ENCODE results near the gene INMT.

The INMT gene

DNA sequence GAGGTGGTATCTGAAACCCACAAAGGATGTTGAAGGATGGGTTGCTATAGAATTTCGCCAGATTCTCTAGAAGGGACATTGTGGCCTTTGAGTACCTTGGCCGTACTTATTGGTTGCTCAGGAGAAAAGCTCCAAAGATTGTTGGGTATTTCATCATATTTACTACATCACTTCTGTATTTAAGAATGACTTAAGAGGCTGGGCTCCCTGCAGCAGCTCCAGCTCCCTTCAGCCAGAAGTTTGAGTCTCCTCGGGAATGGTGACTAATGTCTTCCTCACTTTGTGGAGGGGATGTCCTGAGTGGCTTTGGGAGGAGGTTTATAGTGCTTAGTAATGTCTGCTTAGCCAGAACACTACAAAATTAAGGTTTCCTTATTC lies 37.4 kb downstream of the INMT start:
- H3K36me3 ChIP-seq (ENCODE audit: control insufficient read depth, insufficient read depth, low read length, severe bottlenecking): peaks cover 35% of the 10 kb centered on the region
- DNase-seq (ENCODE audit: low read depth): peak; percentile 80
- peaks cover 14% of the 10 kb centered on the region for H3K4me1 ChIP-seq (ENCODE audit: control insufficient read depth, insufficient read depth, low read length)

DNA sequence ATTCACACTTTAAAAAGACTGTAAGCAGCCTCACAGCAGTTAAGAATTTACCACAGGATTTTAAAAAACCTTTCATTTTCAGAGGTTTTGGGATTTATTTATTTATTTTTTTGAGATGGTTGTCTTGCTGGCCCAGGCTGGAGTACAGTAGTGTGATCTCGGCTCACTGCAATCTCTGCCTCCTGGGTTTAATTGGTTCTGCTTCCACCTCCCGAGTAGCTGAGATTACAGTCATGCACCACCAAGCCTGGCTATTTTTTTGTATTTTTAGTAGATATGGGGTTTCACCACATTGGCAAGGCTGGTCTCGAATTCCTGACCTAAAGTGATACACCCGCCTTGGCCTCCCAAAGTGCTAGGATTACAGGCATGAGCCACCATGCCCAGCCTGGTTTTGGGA lies 38.4 kb downstream of the INMT start:
- Histone ChIP-seq H3K27me3 (replicated peaks; ENCODE audit: control insufficient read depth, insufficient read depth, low read length) (no peaks in the 10 kb centered on the region), H3K9me3 (ENCODE audit: control insufficient read depth, low read length) (no peaks in the 10 kb centered on the region), H3K36me3 (ENCODE audit: control insufficient read depth, insufficient read depth, low read length, severe bottlenecking) (peaks cover 31% of the 10 kb centered on the region), H3K4me3 (ENCODE audit: low read length) (no peak overlapping the region), H3K9ac (ENCODE audit: low read length) (no peak overlapping the region), H3K4me1 (ENCODE audit: control insufficient read depth, insufficient read depth, low read length) (peaks cover 14% of the 10 kb centered on the region)
- no peak for DNase-seq (ENCODE audit: low read depth)

More for the DNA sequence above, 37.4 kb downstream of the INMT start:
- H3K27me3 ChIP-seq (replicated peaks; ENCODE audit: control insufficient read depth, insufficient read depth, low read length): no peaks in the 10 kb centered on the region
- no peaks in the 10 kb centered on the region for H3K9me3 ChIP-seq (ENCODE audit: control insufficient read depth, low read length)
- no peak overlapping the region for H3K4me3 ChIP-seq (ENCODE audit: low read length)
- peak overlapping the region; percentile 16 for H3K9ac ChIP-seq (ENCODE audit: low read length)

DNA sequence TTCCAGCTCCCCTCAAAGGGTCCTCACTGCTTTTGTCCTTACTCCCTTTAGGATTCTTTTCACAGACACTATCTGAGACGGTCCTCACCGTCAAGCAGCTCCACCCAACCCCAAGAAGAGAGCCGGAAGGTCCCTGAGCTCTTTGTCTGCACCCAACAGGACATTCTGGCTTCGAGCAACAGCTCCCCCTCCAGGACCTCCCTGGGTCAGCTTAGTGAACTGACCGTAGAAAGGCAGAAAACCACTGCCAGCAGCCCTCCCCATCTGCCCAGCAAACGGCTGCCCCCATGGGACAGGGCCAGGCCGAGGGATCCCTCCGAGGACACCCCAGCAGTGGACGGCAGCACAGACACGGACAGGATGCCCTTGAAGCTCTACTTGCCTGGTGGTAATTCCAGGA lies 39.2 kb downstream of the INMT start:
- Histone ChIP-seq H3K9ac (ENCODE audit: low read length) (no peak overlapping the region), H3K27me3 (replicated peaks; ENCODE audit: control insufficient read depth, insufficient read depth, low read length) (no peaks in the 10 kb centered on the region), H3K4me1 (ENCODE audit: control insufficient read depth, insufficient read depth, low read length) (peaks cover 16% of the 10 kb centered on the region), H3K36me3 (ENCODE audit: control insufficient read depth, insufficient read depth, low read length, severe bottlenecking) (peaks cover 23% of the 10 kb centered on the region), H3K4me3 (ENCODE audit: low read length) (no peak overlapping the region), H3K9me3 (ENCODE audit: control insufficient read depth, low read length) (no peaks in the 10 kb centered on the region)
- DNase-seq (ENCODE audit: low read depth): no peak

DNA sequence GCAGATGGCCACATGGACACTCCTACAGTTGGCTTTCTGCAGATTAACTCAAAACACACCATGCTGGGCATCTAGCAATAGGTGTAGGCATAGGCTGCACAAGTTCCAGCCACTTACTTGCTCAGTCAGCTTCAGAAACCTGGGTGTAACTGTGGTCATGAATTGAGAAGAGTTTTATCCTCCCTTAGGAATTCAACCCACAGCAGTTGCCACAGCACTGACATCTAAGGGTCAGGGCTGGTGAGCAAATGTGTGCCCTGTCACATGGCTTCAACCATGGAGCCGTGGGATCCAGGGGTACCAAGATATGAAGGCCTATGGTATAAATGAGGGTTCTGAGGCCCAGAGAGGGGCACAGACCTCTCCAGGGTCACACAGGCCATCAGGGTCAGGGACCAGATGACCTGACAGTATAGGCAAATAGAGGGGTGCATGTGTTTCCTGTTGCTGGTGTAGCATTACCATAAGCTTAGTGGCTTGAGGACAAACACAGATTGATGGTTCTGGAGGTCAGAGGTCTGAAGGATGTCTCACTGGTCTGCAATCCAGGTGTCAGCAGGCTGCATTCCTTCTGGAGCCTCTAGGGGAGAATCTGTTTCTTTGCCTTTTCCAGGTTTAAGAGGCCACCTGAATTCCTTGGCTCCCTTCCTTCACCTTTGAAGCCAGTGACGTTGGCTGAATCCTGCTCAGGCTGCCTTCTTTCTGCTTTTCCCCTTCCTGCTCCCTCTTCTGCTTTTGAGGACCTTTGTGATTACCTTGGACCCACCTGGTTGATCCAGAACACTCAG lies 43.4 kb downstream of the INMT start:
- Histone ChIP-seq H3K4me1 (ENCODE audit: control insufficient read depth, insufficient read depth, low read length) (peaks cover 32% of the 10 kb centered on the region), H3K36me3 (ENCODE audit: control insufficient read depth, insufficient read depth, low read length, severe bottlenecking) (peaks cover 17% of the 10 kb centered on the region), H3K9me3 (ENCODE audit: control insufficient read depth, low read length) (no peaks in the 10 kb centered on the region), H3K9ac (ENCODE audit: low read length) (no peak overlapping the region), H3K27me3 (replicated peaks; ENCODE audit: control insufficient read depth, insufficient read depth, low read length) (no peaks in the 10 kb centered on the region), H3K4me3 (ENCODE audit: low read length) (no peak overlapping the region)
- no peak for DNase-seq (ENCODE audit: low read depth)

DNA sequence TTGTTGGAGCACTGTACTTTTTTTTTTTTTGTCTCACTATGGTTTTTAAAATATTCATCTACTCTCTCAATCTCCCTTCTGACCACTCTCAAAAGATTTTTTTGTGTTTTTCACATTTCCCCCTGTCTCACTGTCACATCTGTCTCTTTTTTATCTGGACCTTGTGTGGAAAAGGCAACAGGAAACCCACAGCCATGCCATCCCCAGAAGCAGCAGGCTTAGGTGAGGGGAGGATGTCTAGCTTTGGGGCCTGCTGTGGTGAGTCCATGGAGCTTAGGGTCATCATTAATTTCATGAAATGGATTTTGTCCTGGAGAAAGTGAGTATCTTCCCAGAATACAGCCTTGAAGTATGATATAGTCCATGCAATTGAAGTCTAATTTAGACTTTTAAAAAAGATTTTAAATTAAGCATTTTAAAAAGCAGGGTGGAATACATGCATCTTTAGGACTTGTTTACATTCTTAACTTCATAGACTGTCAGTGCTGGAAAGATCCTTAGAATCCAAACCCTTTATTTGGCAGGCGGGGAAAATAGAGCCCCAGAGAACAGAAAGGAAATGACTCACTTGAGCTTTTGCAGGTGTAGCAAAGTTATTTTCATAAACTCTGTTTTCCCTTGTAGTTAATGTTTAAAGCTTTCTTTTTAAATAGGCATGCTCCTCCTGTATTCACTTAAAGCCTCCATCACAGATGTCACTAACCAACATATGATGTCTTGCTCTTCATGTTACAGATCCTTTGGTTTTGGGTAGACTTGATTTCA lies 44.4 kb downstream of the INMT start:
- Histone ChIP-seq H3K27me3 (replicated peaks; ENCODE audit: control insufficient read depth, insufficient read depth, low read length) (no peaks in the 10 kb centered on the region), H3K4me3 (ENCODE audit: low read length) (no peak overlapping the region), H3K9me3 (ENCODE audit: control insufficient read depth, low read length) (no peaks in the 10 kb centered on the region), H3K9ac (ENCODE audit: low read length) (peak overlapping the region; percentile 22), H3K36me3 (ENCODE audit: control insufficient read depth, insufficient read depth, low read length, severe bottlenecking) (peaks cover 14% of the 10 kb centered on the region), H3K4me1 (ENCODE audit: control insufficient read depth, insufficient read depth, low read length) (peaks cover 39% of the 10 kb centered on the region)
- peak; percentile 41 for DNase-seq (ENCODE audit: low read depth)

DNA sequence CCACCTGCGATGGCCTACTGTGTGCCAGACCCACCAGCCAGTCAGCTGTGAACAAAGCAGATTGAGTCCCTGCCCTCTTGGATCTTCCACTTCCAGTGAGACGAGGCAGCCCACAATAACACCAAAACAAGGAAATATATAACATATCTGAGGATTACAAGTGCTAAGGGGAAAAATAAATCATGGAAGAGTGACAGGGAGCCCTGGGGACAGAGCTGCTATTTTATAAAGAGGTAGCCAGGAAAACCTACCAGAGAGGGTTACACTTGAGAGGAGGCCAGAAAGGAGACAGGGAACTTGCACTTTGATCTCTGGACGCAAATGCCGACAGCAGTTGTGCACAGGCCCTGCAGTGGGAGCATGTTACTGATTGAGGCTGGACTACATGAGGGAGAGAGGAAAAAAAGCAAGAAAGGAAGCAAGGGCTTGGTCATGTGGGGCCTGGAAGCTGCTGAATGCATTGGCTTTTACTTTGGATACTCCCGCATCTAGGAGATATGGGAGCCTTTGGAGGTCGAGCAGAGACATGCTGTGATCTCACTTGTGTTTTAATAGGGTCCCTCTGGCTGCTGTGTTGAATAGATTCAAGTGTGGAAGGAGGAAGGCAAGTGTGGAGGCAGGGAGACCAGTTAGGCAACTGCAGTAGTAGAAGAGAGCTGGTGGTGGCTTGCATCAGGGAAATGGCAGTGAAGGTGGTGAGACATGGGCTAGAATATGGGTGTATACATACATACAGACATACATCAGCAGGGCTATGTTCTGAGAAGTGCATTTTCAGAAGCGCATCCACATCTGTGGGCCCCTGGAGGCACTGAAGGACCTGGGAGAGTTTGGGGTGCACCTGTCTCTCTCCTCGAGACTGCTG lies 45.5 kb downstream of the INMT start:
- Histone ChIP-seq H3K9ac (ENCODE audit: low read length) (no peak overlapping the region), H3K36me3 (ENCODE audit: control insufficient read depth, insufficient read depth, low read length, severe bottlenecking) (peaks cover 7% of the 10 kb centered on the region), H3K4me1 (ENCODE audit: control insufficient read depth, insufficient read depth, low read length) (peaks cover 39% of the 10 kb centered on the region), H3K9me3 (ENCODE audit: control insufficient read depth, low read length) (no peaks in the 10 kb centered on the region), H3K27me3 (replicated peaks; ENCODE audit: control insufficient read depth, insufficient read depth, low read length) (no peaks in the 10 kb centered on the region), H3K4me3 (ENCODE audit: low read length) (no peak overlapping the region)
- no peak for DNase-seq (ENCODE audit: low read depth)

DNA sequence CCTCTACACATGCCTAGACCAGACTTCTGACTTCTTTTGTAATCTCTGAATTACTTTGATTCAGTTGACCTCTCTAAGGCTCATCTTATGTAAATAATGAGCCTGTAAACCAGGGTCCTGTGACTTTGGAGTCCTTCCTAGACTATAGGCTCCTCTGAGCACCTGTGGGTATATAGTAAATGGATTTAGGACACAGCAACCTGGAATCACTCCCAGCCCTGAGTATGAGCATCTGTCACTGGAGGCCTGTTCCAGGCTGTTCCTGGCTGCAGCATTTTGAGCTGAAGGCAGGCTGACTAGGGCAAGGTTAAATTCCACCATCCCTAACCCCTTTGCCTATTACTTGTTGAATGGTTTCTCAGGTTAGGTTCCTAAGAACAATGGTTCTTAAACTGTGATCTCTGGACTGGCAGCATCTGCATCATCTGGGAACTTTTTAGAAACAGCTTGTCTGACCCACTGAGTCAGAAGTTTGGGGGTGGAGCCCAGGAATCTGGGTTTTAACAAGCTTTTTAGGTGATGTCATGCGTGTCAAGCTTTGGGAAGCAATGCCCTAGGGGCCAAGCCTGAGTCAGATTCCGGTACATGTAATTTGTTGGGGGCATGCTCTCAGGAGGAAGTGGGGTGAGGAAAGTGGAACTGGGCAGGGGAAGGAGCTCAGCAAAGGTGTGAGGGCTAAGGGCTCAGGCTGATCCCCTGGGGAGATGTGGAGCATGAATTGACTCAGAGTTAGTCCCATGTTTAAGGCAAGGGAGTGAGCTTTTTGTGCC lies 47.5 kb downstream of the INMT start:
- Histone ChIP-seq H3K9ac (ENCODE audit: low read length) (peak overlapping the region; percentile 55), H3K4me3 (ENCODE audit: low read length) (no peak overlapping the region), H3K27me3 (replicated peaks; ENCODE audit: control insufficient read depth, insufficient read depth, low read length) (no peaks in the 10 kb centered on the region), H3K9me3 (ENCODE audit: control insufficient read depth, low read length) (no peaks in the 10 kb centered on the region), H3K36me3 (ENCODE audit: control insufficient read depth, insufficient read depth, low read length, severe bottlenecking) (peaks cover 4% of the 10 kb centered on the region), H3K4me1 (ENCODE audit: control insufficient read depth, insufficient read depth, low read length) (peaks cover 49% of the 10 kb centered on the region)
- DNase-seq (ENCODE audit: low read depth): peak; percentile 88

DNA sequence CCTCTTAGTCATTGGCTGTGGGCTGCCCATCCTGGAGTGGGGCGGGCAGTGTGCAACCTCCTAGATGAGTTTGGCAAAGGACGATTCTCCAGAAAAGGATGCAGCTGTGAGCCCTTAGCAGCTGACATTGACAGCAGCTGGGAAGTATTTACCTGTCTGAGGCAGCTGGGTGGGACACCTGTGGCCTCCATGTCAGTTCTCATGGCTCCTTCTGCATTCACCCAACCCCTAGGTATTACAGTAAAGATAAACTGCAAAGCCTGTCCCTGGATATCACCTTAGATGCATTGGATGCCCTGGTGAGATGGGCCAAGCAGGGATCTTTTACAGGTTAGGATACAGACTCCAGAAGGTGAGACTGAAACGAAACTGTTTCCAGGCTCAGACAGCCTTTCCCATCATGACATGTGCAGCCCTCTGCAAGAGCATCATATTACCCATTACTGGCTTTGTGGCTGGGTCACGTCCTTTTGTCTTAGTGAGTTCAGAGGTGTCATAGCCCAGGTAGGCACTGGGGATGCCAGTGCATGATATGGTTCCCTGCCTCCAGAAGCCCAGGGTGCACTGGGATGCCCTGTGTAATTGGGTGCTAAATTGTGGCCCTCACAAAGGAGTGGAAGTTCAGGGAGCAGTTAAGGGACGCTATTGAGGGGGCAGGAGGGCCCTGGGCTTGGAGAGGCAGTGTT lies 48.2 kb downstream of the INMT start:
- Histone ChIP-seq H3K27me3 (replicated peaks; ENCODE audit: control insufficient read depth, insufficient read depth, low read length) (no peaks in the 10 kb centered on the region), H3K36me3 (ENCODE audit: control insufficient read depth, insufficient read depth, low read length, severe bottlenecking) (peaks cover 4% of the 10 kb centered on the region), H3K4me1 (ENCODE audit: control insufficient read depth, insufficient read depth, low read length) (peaks cover 56% of the 10 kb centered on the region), H3K9me3 (ENCODE audit: control insufficient read depth, low read length) (no peaks in the 10 kb centered on the region), H3K9ac (ENCODE audit: low read length) (peak overlapping the region; percentile 31), H3K4me3 (ENCODE audit: low read length) (no peak overlapping the region)
- DNase-seq (ENCODE audit: low read depth): no peak

DNA sequence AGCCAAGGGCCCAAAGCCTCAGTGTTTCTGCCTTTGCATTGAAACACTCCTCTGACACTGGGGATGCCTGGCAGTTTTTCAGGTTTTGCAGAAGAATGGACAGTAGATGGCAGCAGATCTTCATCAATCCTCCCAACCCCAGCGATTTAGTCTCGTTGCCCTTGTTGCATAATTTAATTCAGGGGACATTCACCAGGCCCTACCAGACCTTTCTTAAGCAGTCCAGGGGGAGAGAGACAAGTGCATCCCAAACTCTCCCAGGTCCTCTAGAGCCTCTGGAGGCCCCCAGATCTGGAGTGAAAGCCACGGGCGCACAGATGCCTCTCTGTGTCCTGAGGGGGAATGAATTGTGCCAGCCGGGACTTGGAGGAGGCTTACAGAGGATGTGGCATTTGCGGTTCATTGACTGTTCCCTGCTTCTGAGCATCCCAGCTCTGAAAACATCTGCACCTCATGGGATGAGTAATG lies 48.9 kb downstream of the INMT start:
- Histone ChIP-seq H3K4me1 (ENCODE audit: control insufficient read depth, insufficient read depth, low read length) (peaks cover 63% of the 10 kb centered on the region), H3K27me3 (replicated peaks; ENCODE audit: control insufficient read depth, insufficient read depth, low read length) (no peaks in the 10 kb centered on the region), H3K9me3 (ENCODE audit: control insufficient read depth, low read length) (no peaks in the 10 kb centered on the region), H3K4me3 (ENCODE audit: low read length) (no peak overlapping the region), H3K36me3 (ENCODE audit: control insufficient read depth, insufficient read depth, low read length, severe bottlenecking) (peaks cover 4% of the 10 kb centered on the region), H3K9ac (ENCODE audit: low read length) (no peak overlapping the region)
- DNase-seq (ENCODE audit: low read depth): peak; percentile 92

DNA sequence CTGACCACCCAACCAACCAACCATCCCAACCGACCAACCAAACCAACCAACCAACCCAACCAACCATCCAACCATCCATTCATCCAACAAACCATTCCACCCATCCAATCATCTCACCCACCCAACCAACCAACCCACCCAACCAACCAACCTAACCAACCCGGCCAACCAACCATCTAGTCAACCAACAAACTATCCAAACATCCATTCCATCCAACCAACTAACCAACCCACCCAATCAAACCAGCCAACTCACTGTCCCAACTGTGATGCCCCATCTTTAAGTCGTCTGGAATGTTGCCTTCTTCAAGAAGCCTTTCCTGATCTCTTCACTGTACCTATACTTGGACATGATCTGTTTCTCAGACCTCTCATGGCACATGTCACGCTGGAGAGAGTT lies 50.9 kb downstream of the INMT start:
- Histone ChIP-seq H3K27me3 (replicated peaks; ENCODE audit: control insufficient read depth, insufficient read depth, low read length) (no peaks in the 10 kb centered on the region), H3K4me3 (ENCODE audit: low read length) (no peak overlapping the region)
- no peak for DNase-seq (ENCODE audit: low read depth)

More for the DNA sequence above, 50.9 kb downstream of the INMT start:
- Histone ChIP-seq H3K9me3 (ENCODE audit: control insufficient read depth, low read length) (no peaks in the 10 kb centered on the region), H3K36me3 (ENCODE audit: control insufficient read depth, insufficient read depth, low read length, severe bottlenecking) (peaks cover 3% of the 10 kb centered on the region), H3K9ac (ENCODE audit: low read length) (no peak overlapping the region), H3K4me1 (ENCODE audit: control insufficient read depth, insufficient read depth, low read length) (peaks cover 48% of the 10 kb centered on the region)

Data from adipocyte (in vitro differentiated cells).